ENCODE measurements around the gene TMEM92.

TMEM92 gene

DNA sequence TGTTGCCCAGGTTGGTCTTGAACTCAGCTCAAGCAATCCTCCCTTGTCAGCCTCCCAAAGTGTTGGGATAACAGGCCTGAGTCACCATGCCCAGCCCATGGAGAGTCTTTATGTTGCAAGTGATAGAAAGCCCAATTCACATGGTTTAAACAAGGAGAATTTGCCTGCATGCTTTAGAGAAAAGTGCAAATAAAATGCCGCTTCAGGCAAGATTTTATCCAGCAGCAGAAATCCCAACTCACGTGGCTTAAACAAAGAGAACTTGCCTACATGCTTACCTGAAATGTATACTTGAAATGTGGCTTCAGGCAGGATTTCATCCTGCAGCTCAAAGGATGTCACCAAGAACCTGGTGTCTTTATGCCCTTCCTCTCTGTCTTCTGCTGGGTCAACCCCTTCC lies 42.9 kb downstream of the TMEM92 start:
- H3K4me3 ChIP-seq (ENCODE audit: low read length) = no peak overlapping the region
- DNase-seq (ENCODE audit: low read depth) = no peak
- TF ChIP-seq, protein P1, sequence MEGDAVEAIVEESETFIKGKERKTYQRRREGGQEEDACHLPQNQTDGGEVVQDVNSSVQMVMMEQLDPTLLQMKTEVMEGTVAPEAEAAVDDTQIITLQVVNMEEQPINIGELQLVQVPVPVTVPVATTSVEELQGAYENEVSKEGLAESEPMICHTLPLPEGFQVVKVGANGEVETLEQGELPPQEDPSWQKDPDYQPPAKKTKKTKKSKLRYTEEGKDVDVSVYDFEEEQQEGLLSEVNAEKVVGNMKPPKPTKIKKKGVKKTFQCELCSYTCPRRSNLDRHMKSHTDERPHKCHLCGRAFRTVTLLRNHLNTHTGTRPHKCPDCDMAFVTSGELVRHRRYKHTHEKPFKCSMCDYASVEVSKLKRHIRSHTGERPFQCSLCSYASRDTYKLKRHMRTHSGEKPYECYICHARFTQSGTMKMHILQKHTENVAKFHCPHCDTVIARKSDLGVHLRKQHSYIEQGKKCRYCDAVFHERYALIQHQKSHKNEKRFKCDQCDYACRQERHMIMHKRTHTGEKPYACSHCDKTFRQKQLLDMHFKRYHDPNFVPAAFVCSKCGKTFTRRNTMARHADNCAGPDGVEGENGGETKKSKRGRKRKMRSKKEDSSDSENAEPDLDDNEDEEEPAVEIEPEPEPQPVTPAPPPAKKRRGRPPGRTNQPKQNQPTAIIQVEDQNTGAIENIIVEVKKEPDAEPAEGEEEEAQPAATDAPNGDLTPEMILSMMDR (conservative IDR thresholded peaks at IDR 0.05; ENCODE audit: low read depth, low read length) = no peak

GRCh38 chr17:50318501-50319285 lies 44.4 kb downstream of the TMEM92 start:
- TF ChIP-seq, protein P1 (conservative IDR thresholded peaks at IDR 0.05; ENCODE audit: low read depth, low read length) = no peak
- H3K4me3 ChIP-seq (ENCODE audit: low read length) = no peak overlapping the region
- no peak for DNase-seq (ENCODE audit: low read depth)

DNA sequence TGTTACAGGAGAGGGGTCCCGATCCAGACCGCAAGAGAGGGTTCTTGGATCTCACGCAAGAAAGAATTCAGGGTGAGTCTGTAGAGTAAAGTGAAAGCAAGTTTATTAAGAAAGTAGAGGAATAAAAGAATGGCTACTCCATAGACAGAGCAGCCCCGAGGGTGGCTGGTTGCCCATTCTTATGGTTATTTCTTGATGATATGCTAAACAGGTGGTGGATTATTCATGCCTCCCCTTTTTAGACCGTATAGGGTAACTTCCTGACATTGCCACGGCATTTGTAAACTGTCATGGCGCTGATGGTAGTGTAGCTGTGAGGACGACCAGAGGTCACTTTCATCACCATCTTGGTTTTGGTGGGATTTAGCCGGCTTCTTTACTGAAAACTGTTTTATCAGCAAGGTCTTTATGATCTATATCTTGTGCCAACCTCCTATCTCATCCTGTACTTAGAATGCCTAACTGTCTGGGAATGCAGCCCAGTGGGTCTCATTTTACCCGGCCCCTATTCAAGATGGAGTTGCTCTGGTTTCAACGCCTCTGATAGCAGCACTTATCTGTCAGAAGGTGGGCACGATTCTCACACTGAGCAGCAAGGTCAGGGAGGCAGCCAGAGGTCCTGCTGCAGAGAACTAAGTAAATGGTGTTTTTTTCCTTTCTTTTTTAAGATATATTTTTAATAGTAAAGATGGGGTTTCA lies 45.2 kb downstream of the TMEM92 start:
- TF ChIP-seq, protein P1 (conservative IDR thresholded peaks at IDR 0.05; ENCODE audit: low read depth, low read length) = no peak
- no peak for DNase-seq (ENCODE audit: low read depth)
- no peak overlapping the region for H3K4me3 ChIP-seq (ENCODE audit: low read length)

DNA sequence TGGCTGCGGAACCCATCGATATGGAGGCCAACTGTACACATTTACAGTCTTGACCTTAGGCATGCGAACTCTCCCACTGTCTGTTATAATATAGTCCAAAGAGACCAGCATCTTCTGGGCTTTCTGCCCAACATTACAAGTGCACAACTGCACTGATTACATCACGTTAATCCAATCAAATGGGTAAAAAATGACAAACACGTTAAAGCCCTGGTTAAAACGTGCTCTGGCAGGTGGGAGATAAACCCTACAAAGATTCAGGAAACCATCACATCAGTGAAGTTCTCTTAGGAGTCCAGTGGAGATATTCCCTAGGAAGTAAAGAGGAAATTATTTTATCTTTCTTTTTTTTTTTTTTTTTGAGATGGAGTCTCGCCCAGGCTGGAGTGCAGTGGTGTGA lies 48.0 kb downstream of the TMEM92 start:
- TF ChIP-seq, protein P1 (conservative IDR thresholded peaks at IDR 0.05; ENCODE audit: low read depth, low read length) = no peak
- no peak for DNase-seq (ENCODE audit: low read depth)
- no peak overlapping the region for H3K4me3 ChIP-seq (ENCODE audit: low read length)

DNA sequence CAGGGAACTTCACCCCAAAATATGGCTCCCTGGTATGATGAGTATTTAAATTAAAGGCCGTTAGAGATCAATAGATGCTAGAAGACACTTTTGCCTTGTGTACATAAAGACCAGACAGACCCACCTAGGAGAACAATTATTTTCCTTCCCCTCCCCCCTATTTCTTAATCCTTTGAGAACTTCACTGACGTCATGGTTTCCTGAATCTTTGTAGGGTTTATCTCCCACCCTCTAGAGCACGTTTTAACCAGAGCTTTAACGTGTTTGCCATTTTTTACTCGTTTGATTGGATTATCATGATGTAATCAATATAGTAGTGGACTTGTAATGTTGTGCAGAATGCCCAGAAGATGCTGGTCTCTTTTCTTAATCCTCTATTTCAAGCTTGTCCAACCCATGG lies 48.8 kb downstream of the TMEM92 start:
- TF ChIP-seq, protein P1 (conservative IDR thresholded peaks at IDR 0.05; ENCODE audit: low read depth, low read length) = no peak
- H3K4me3 ChIP-seq (ENCODE audit: low read length) = no peak overlapping the region
- no peak for DNase-seq (ENCODE audit: low read depth)

DNA sequence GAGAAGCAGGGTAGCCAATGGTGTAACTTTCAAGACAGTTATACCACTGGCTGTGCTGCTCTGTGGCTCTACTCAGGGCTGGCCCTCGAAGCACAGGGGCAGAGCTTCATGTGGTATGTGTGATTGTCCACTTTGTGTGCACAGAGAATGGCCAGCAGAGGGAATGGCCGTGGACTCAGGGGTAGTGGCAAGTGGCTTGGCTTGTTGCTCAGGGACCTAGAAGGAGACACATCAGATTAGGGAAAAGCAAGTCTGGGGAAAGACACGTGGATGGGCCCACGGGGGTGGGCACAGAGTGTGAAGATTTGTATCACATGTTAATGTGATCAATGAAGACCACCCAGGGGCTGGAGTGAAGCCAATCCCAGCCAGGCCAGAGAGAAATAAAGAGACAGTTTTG lies 51.6 kb downstream of the TMEM92 start:
- TF ChIP-seq, protein P1 (conservative IDR thresholded peaks at IDR 0.05; ENCODE audit: low read depth, low read length) = no peak
- DNase-seq (ENCODE audit: low read depth) = no peak

More for the DNA sequence above, 51.6 kb downstream of the TMEM92 start:
- H3K4me3 ChIP-seq (ENCODE audit: low read length) = no peak overlapping the region
